ENCODE data around the gene HPGD.

Gene HPGD

DNA sequence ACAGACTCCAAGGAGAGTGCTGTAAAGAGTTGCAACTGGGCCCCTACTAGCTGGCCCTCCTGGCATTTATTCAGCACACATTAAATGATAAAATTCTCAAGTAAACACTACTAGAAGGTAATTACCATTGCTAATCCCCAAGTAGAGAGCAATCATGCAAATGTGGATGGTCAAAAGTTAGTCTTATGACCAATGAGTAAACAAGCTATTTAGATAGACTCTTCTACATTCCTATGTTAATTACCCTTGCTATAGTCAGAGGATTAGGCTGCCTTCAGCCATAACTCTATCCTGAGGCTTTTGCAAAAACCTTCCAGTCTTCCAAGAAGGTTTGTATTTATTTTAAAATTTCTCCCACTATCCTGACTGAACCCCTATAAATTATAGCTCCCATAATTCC lies 28.3 kb upstream of the HPGD start:
- H4K20me1 ChIP-seq (ENCODE audit: control insufficient read depth, insufficient read depth, low read depth, low read length), result no peaks in the 10 kb centered on the region
- H3K27me3 ChIP-seq (ENCODE audit: control insufficient read depth, low read length), result no peaks in the 10 kb centered on the region
- no peak overlapping the region for H3K4me3 ChIP-seq (ENCODE audit: low read length)
- H3K27ac ChIP-seq (ENCODE audit: low read depth, low read length), result no peak overlapping the region
- H3K4me2 ChIP-seq (ENCODE audit: low read length), result no peak overlapping the region
- no peak for TF ChIP-seq EZH2phosphoT487 (IDR thresholded peaks at IDR 0.05; ENCODE audit: borderline replicate concordance, low read length)
- TF ChIP-seq, protein P1, sequence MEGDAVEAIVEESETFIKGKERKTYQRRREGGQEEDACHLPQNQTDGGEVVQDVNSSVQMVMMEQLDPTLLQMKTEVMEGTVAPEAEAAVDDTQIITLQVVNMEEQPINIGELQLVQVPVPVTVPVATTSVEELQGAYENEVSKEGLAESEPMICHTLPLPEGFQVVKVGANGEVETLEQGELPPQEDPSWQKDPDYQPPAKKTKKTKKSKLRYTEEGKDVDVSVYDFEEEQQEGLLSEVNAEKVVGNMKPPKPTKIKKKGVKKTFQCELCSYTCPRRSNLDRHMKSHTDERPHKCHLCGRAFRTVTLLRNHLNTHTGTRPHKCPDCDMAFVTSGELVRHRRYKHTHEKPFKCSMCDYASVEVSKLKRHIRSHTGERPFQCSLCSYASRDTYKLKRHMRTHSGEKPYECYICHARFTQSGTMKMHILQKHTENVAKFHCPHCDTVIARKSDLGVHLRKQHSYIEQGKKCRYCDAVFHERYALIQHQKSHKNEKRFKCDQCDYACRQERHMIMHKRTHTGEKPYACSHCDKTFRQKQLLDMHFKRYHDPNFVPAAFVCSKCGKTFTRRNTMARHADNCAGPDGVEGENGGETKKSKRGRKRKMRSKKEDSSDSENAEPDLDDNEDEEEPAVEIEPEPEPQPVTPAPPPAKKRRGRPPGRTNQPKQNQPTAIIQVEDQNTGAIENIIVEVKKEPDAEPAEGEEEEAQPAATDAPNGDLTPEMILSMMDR (IDR thresholded peaks at IDR 0.05; ENCODE audit: low read depth, low read length, poor library complexity, severe bottlenecking), result no peak
- no peaks in the 10 kb centered on the region; the same call in 1 of the 2 replicates for H3K9me3 ChIP-seq (ENCODE audit: control insufficient read depth, insufficient read depth, low read length)
- no peaks in the 10 kb centered on the region for H3K79me2 ChIP-seq (ENCODE audit: control insufficient read depth, low read length)
- H3K36me3 ChIP-seq (ENCODE audit: control insufficient read depth, low read length), result no peaks in the 10 kb centered on the region
- no peaks in the 10 kb centered on the region for H3F3A ChIP-seq (ENCODE audit: control insufficient read depth, insufficient read depth)
- no peaks in the 10 kb centered on the region for H3K9me2 ChIP-seq (replicated peaks; ENCODE audit: control insufficient read depth, low read length)
- no peaks in the 10 kb centered on the region for H3K4me1 ChIP-seq (ENCODE audit: control insufficient read depth, low read length)

DNA sequence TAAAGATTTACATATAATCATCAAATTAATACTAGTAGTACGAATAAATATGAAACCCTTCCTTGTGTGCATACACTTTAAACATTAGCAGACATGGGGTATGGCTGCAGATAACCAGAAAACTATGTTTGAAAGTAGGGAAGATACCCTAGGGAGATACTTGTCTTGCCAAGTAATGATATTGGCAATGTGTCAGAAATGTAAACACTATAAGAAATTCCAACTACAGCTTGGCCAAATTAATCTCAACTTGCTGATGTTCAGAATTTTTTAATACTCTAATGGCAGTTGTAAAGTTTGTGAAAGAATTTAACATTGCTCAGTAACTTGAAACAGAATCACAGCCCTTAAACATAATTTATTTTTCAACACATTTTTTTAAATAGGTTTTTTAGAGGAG lies 27.4 kb upstream of the HPGD start:
- H3K4me2 ChIP-seq (ENCODE audit: low read length), result no peak overlapping the region
- TF ChIP-seq, protein P1 (IDR thresholded peaks at IDR 0.05; ENCODE audit: low read depth, low read length, poor library complexity, severe bottlenecking), result no peak

DNA sequence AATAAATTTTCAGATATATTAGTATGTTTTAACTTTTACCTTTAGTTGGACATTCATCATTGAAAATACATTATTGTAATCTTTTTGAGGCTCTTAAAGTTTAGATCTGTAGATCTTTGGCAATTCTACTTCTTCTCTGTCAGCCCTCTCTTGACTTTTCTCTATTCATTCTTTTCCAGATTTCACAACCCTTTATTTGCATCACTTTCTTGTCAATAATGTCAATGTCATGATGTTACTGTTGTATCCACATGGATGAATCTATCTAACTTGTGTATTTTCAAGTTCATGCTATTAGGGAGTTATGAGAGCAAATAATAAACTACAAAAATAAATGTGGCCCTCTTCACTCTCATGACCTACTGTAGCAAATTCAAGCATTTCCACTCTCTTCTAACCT lies 23.0 kb upstream of the HPGD start:
- Histone ChIP-seq H3K4me2 (ENCODE audit: low read length) (no peak overlapping the region), H3K4me3 (ENCODE audit: low read length) (no peak overlapping the region), H3K79me2 (ENCODE audit: control insufficient read depth, low read length) (no peaks in the 10 kb centered on the region), H3F3A (ENCODE audit: control insufficient read depth, insufficient read depth) (no peaks in the 10 kb centered on the region), H3K27me3 (ENCODE audit: control insufficient read depth, low read length) (no peaks in the 10 kb centered on the region), H3K36me3 (ENCODE audit: control insufficient read depth, low read length) (no peaks in the 10 kb centered on the region), H3K27ac (ENCODE audit: low read depth, low read length) (no peak overlapping the region), H3K9me3 (ENCODE audit: control insufficient read depth, insufficient read depth, low read length) (no peaks in the 10 kb centered on the region), H3K9me2 (replicated peaks; ENCODE audit: control insufficient read depth, low read length) (no peaks in the 10 kb centered on the region), H3K4me1 (ENCODE audit: control insufficient read depth, low read length) (no peaks in the 10 kb centered on the region), H4K20me1 (ENCODE audit: control insufficient read depth, insufficient read depth, low read depth, low read length) (no peaks in the 10 kb centered on the region)
- TF ChIP-seq, protein P1 (IDR thresholded peaks at IDR 0.05; ENCODE audit: low read depth, low read length, poor library complexity, severe bottlenecking), result no peak
- no peak for TF ChIP-seq EZH2phosphoT487 (IDR thresholded peaks at IDR 0.05; ENCODE audit: borderline replicate concordance, low read length)

More for the DNA sequence above, 27.4 kb upstream of the HPGD start:
- Histone ChIP-seq H3F3A (ENCODE audit: control insufficient read depth, insufficient read depth) (no peaks in the 10 kb centered on the region), H3K4me1 (ENCODE audit: control insufficient read depth, low read length) (no peaks in the 10 kb centered on the region), H3K27me3 (ENCODE audit: control insufficient read depth, low read length) (no peaks in the 10 kb centered on the region), H3K9me2 (replicated peaks; ENCODE audit: control insufficient read depth, low read length) (no peaks in the 10 kb centered on the region), H3K9me3 (ENCODE audit: control insufficient read depth, insufficient read depth, low read length) (no peaks in the 10 kb centered on the region; the same call in 1 of the 2 replicates), H3K4me3 (ENCODE audit: low read length) (no peak overlapping the region), H4K20me1 (ENCODE audit: control insufficient read depth, insufficient read depth, low read depth, low read length) (no peaks in the 10 kb centered on the region), H3K27ac (ENCODE audit: low read depth, low read length) (no peak overlapping the region), H3K36me3 (ENCODE audit: control insufficient read depth, low read length) (no peaks in the 10 kb centered on the region), H3K79me2 (ENCODE audit: control insufficient read depth, low read length) (no peaks in the 10 kb centered on the region)

DNA sequence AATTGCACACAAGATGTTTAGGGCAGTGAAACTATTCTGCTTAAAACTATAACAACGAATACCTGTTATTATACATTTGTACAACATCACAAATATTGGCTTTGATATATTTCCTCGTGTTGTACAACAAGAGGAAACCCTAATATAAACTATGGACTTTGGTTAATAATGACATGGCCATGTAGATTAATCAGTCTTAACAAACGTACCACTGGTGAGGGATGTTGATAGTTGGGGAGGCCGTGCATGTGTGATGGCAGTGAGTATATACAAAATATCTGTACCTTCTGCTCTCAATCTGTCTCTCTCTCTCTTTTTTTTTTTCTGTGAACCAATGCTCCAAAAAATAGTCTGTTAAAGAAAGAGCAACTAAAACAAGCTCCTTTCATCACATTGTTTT lies 22.2 kb upstream of the HPGD start:
- TF ChIP-seq, protein P1 (IDR thresholded peaks at IDR 0.05; ENCODE audit: low read depth, low read length, poor library complexity, severe bottlenecking), result no peak
- no peak for TF ChIP-seq EZH2phosphoT487 (IDR thresholded peaks at IDR 0.05; ENCODE audit: borderline replicate concordance, low read length)
- H3K27me3 ChIP-seq (ENCODE audit: control insufficient read depth, low read length), result no peaks in the 10 kb centered on the region
- no peaks in the 10 kb centered on the region for H3K79me2 ChIP-seq (ENCODE audit: control insufficient read depth, low read length)
- H3F3A ChIP-seq (ENCODE audit: control insufficient read depth, insufficient read depth), result no peaks in the 10 kb centered on the region
- no peaks in the 10 kb centered on the region for H3K4me1 ChIP-seq (ENCODE audit: control insufficient read depth, low read length)
- H3K9me3 ChIP-seq (ENCODE audit: control insufficient read depth, insufficient read depth, low read length), result no peaks in the 10 kb centered on the region
- no peaks in the 10 kb centered on the region for H3K36me3 ChIP-seq (ENCODE audit: control insufficient read depth, low read length)
- H3K4me2 ChIP-seq (ENCODE audit: low read length), result no peak overlapping the region
- H3K27ac ChIP-seq (ENCODE audit: low read depth, low read length), result no peak overlapping the region
- H3K4me3 ChIP-seq (ENCODE audit: low read length), result no peak overlapping the region
- H3K9me2 ChIP-seq (replicated peaks; ENCODE audit: control insufficient read depth, low read length), result no peaks in the 10 kb centered on the region
- no peaks in the 10 kb centered on the region for H4K20me1 ChIP-seq (ENCODE audit: control insufficient read depth, insufficient read depth, low read depth, low read length)
